Thyroid gland (tissue), 4 donors: ENCODE data around the gene TXNL4B.

ENCODE experiments used
- POLR2A ChIP-seq, 2 donors: fragments of 450-650 bp; IDR thresholded peaks; one replicate each; pipeline ENCODE4 v1.6.1; 2017; ENCODE audit warnings: antibody characterized with exemption in 2 of 2, mild to moderate bottlenecking in 2 of 2, moderate library complexity in 1 of 2
- TF ChIP-seq, protein P1 (sequence below), 6 experiments: fragments of 200-600 bp in 3 of 6; fragments of 450-650 bp in 3 of 6; sonication (generic) in 3 of 6; IDR thresholded peaks; one replicate each; pipeline ENCODE4 v1.5.1; 2016 to 2019; ENCODE audit warnings: antibody characterized with exemption in 6 of 6, mild to moderate bottlenecking in 2 of 6, inconsistent platforms in 1 of 6, moderate library complexity in 1 of 6

DNA sequence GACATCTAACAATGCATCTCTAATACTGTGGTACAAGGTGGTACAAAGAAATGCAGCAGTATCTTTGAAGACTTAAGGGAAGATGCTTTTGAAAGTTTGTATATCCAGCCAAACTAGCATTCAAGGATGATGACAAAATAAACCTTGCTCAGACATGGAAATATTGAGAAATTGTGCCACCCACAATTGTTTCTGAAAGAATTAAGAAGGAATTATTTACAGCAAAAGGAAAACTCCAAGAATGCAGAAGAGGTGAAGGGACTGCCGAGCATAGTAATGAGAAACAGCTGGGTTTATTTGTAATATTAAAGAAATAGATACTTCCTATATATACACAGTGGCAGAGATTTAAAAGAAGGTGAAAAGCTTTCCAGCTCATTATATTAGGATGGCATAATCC lies 49.1 kb upstream of the TXNL4B start:
- TF ChIP-seq, protein P1, sequence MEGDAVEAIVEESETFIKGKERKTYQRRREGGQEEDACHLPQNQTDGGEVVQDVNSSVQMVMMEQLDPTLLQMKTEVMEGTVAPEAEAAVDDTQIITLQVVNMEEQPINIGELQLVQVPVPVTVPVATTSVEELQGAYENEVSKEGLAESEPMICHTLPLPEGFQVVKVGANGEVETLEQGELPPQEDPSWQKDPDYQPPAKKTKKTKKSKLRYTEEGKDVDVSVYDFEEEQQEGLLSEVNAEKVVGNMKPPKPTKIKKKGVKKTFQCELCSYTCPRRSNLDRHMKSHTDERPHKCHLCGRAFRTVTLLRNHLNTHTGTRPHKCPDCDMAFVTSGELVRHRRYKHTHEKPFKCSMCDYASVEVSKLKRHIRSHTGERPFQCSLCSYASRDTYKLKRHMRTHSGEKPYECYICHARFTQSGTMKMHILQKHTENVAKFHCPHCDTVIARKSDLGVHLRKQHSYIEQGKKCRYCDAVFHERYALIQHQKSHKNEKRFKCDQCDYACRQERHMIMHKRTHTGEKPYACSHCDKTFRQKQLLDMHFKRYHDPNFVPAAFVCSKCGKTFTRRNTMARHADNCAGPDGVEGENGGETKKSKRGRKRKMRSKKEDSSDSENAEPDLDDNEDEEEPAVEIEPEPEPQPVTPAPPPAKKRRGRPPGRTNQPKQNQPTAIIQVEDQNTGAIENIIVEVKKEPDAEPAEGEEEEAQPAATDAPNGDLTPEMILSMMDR (IDR thresholded peaks at IDR 0.05): no peak
- no peak for TF ChIP-seq POLR2A (IDR thresholded peaks at IDR 0.05)
